Adrenal gland (tissue), 5 donors: ENCODE results near the gene LIPC.

ENCODE experiments used
- CTCF ChIP-seq, 6 experiments: fragments of 450-650 bp in 4 of 6; fragments of 200-600 bp in 2 of 6; sonication (generic) in 1 of 6; IDR thresholded peaks; 1 replicate in 5 of 6; 2 replicates in 1 of 6; pipeline versions ENCODE4 v1.5.1 to v1.8.0; 2016 to 2021; ENCODE audit warnings: antibody characterized with exemption in 6 of 6, mild to moderate bottlenecking in 2 of 6, moderate library complexity in 1 of 6
- POLR2A ChIP-seq, 2 donors: fragments of 450-650 bp; IDR thresholded peaks; one replicate each; pipeline ENCODE4 v1.6.1; 2017; ENCODE audit warnings: antibody characterized with exemption in 2 of 2, mild to moderate bottlenecking in 2 of 2, moderate library complexity in 1 of 2
- donor health status: DM: no; HTN: no; CAD: no.

GRCh38 chr15:58598829-58599210 lies 167.0 kb downstream of the LIPC start:
- TF ChIP-seq CTCF (IDR thresholded peaks at IDR 0.05) = no peak
- no peak for TF ChIP-seq POLR2A (IDR thresholded peaks at IDR 0.05)
